AG04449 (cell line): ENCODE results near the gene ZNF205.

Source experiments
- CTCF ChIA-PET: fragments of 350-600 bp; formaldehyde crosslinking; extraction: SDS; loops from one replicate; lab custom pipeline; 2021; ENCODE audit warnings: antibody characterized with exemption; lab: Yijun Ruan, JAX
- POLR2A ChIA-PET: fragments of 400-600, 350-600 bp; formaldehyde crosslinking; extraction: SDS; loops from one replicate; lab custom pipeline; 2020; ENCODE audit warnings: antibody characterized with exemption, inconsistent platforms; lab: Yijun Ruan, JAX
- DNase-seq: peaks from one replicate; pipeline ENCODE4 v3.0.0-alpha.2; 2010; ENCODE audit warnings: low read depth, low spot score
- H3K4me3 ChIP-seq: 2 replicates; pipeline ENCODE4 v1.5.1; 2011; ENCODE audit warnings: low read depth, mild to moderate bottlenecking, control low read depth, low read length
- CTCF ChIP-seq: IDR thresholded peaks from one replicate; pipeline ENCODE4 v1.5.1; 2011; ENCODE audit warnings: mild to moderate bottlenecking, moderate library complexity, low read length, control low read depth, inconsistent platforms; ENCODE audit not compliant: insufficient read depth; ENCODE audit errors: missing control alignments

Gene ZNF205

GRCh38 chr16:3144321-3144983 is 32.1 kb downstream of the ZNF205 start:
- ChIA-PET POLR2A (no interaction called here), CTCF (interaction anchor here (10.3 kb wide), 1 partner anchor 10 kb away, joined by 206 read pairs; the partner anchor contains the start of gene ZNF213)
- no peak for TF ChIP-seq CTCF
- H3K4me3 ChIP-seq: no peak overlapping the region
- DNase-seq: no peak

- ChIA-PET CTCF (interaction anchor here (10.3 kb wide), 1 partner anchor 11 kb away, joined by 206 read pairs; the partner anchor contains the start of gene ZNF213), POLR2A (no interaction called here)
- H3K4me3 ChIP-seq: no peak overlapping the region
- DNase-seq: no peak
- no peak for TF ChIP-seq CTCF
Measured at GRCh38 chr16:3145151-3145550, 32.8 kb downstream of the ZNF205 start.

GRCh38 chr16:3145660-3146059 is 33.3 kb downstream of the ZNF205 start:
- ChIA-PET CTCF (interaction anchor here (10.3 kb wide), 1 partner anchor 11 kb away, joined by 206 read pairs; the partner anchor contains the start of gene ZNF213), POLR2A (no interaction called here)
- no peak for TF ChIP-seq CTCF
- DNase-seq: no peak
- H3K4me3 ChIP-seq: no peak overlapping the region

GRCh38 chr16:3147046-3147756 is 34.8 kb downstream of the ZNF205 start:
- DNase-seq: no peak
- ChIA-PET POLR2A (interaction anchor here (1.0 to 1.7 kb wide), 2 partner anchors 7 to 12 kb away, joined by 3 to 7 read pairs; partner anchors contain the start of gene ZNF213), CTCF (interaction anchor here (0.6 to 10.3 kb wide), 6 partner anchors 10 to 115 kb away, joined by 3 to 206 read pairs (median 3); partner anchors contain the start of gene ZNF213)
- no peak overlapping the region for H3K4me3 ChIP-seq
- TF ChIP-seq CTCF: no peak

GRCh38 chr16:3147757-3148104 is 35.3 kb downstream of the ZNF205 start:
- DNase-seq: no peak
- ChIA-PET POLR2A (interaction anchor here (1.0 to 1.7 kb wide), 2 partner anchors 8 to 13 kb away, joined by 3 to 7 read pairs; partner anchors contain the start of gene ZNF213), CTCF (interaction anchor here (0.9 to 10.3 kb wide), 7 partner anchors 9 to 120 kb away, joined by 3 to 206 read pairs (median 3); partner anchors contain the start of gene ZNF213)
- no peak overlapping the region for H3K4me3 ChIP-seq
- no peak for TF ChIP-seq CTCF
